NCI-H82 treated with DMSO at 0.1 percent for 48 hours (cell line): ENCODE results near the gene MARK1.
"Not testable (repeated sequence)": the region's sequence is repeated elsewhere in the genome, so short reads cannot be mapped to it uniquely, and the experiment has no call there.

Experiments
- DNase-seq: peaks from one replicate; lab custom pipeline; 2025; ENCODE audit not compliant: unreplicated experiment; lab: John Stamatoyannopoulos, UW

The MARK1 gene

DNA sequence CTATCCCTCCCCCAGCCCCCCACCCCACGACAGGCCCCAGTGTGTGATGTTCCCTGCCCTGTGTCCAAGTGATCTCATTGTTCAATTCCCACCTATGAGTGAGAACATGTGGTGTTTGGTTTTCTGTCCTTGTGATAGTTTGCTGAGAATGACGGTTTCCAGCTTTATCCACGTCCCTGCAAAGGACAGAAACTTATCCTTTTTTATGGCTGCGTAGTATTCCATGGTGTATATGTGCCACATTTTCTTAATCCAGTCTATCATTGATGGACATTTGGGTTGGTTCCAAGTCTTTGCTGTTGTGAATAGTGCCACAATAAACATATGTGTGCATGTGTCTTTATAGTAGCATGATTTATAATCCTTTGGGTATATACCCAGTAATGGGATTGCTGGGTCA, 77.7 kb downstream of the MARK1 start:
- DNase-seq: not testable (repeated sequence)

DNA sequence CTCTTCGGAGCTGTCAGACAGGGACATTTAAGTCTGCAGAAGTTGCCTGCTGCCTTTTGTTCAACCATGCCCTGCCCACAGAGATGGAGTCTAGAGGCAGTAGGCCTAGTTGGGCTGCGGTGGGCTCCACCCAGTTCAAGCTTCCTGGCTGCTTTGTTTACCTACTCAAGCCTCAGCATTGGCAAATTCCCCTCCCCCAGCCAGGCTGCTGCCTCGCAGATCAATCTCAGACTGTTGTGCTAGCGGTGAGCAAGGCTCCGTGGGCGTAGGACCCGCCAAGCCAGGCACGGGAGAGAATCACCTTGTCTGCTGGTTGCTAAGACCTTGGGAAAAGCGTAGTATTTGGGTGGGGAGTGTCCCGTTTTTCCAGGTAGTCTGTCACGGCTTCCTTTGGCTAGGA, 83.2 kb downstream of the MARK1 start:
- not testable (repeated sequence) for DNase-seq

DNA sequence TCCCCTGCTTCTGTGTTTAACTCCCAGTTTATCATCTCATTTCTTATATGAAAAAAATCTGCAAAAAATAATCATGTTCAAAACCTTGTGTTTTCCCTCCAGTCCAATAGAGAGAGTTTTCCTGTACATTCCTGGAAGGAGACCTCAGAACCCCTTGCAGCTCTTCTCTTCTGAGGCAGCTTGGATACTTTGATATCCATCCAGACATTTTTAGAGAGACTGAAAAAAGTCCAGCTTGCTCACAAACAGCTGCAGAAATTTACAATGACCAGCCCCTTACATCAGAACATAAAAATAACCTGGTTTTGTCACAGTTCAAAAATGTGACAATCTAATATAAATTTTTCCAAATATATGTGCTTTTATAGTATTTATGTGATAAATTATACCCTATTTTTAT, 88.9 kb downstream of the MARK1 start:
- no peak for DNase-seq

DNA sequence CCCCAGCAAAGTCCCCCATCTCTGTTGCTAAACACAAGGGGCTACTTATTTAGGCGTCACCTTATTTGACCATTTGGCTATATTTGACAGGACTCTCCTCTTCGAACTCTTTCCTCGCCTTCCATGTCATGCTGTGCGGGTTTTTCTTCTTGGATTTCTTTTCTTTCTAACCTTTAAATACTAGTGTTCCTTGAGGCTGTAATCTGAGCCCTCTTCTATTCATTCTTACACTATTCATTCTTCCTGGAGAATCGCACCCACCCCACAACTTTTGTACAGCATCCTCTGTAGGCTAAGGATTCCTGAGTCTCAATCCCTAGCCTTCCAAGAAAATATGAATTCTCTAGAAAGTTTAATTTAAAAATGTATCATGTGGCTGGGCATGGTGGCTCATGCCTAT, 100.5 kb downstream of the MARK1 start:
- no peak for DNase-seq

DNA sequence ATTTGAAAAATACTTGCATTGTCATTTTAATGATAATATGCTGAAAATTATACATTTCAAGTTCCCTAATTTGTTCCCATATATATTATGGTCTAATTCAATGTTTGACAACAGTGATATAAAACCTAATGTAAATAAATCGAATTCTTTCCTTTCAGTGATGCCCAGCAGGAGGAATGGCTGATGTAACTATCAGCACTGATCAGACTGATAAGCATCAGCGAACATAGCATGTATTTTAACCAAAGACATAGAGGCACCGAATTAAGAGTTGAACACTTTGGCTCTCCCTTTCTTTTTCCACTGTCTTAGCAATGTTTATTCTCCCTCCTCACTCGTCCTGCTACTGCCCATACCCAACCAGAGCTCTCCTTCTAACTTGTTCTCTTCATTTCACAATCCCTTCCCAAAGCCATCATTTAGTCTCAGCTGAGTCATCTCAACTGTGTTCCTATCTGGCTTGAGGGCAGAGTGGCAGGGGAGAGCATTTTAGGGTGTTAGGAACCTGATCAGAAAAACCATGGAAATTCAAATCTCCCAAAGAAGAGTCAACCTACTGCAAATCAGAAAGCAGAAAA, 103.4 kb downstream of the MARK1 start:
- DNase-seq: no peak

DNA sequence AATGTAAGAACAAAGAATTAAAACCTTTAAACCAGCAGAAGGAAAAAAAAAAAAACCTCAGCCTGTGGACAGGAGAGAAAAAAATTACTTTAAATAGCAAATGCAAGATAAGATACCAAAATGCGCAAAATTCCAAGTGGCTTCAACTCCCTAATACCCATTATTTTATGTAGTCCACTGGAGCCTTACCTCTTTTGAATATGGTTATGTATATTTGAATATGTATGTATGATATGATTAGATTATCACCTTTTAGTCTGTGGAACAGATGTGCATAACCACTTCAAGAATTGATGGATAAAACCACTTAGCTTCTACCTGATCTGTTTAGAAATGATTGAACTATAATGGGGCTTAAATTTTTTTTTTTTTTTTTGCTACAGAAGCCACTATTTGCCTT, 109.8 kb downstream of the MARK1 start:
- no peak for DNase-seq

DNA sequence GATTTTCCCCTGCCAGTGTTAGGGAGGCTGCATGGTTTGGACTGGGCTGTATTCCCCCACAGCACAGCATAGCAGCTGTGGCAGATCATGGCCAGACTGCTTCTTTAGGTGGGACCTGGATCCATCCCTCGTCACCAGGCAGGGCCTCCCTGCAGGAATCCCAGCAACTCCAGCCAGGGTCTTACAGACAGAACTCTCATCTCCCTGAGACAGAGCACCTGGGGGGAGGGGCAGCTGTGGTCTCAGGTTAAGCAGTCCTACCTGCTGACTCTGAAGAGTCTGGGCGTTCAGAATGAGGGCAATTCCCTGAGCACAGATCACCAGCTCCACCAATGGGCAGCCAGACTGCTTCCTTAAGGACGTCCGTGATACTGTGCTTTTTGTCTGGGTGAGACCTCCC, 114.3 kb downstream of the MARK1 start:
- DNase-seq: no peak

DNA sequence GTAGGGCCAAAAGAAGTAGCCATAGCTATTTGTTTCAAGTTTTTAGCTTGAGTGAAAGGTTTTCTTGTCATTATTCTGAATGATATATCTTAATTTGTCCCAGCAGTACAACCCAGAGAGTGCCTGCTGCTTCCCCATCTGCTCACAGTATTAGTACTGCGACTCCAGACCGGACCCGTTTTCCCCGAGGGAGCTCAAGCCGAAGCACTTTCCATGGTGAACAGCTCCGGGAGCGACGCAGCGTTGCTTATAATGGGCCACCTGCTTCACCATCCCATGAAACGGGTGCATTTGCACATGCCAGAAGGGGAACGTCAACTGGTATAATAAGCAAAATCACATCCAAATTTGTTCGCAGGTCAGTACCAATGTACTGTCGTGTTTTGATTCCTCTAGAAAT, 125.1 kb downstream of the MARK1 start:
- peak; percentile 39 for DNase-seq

DNA sequence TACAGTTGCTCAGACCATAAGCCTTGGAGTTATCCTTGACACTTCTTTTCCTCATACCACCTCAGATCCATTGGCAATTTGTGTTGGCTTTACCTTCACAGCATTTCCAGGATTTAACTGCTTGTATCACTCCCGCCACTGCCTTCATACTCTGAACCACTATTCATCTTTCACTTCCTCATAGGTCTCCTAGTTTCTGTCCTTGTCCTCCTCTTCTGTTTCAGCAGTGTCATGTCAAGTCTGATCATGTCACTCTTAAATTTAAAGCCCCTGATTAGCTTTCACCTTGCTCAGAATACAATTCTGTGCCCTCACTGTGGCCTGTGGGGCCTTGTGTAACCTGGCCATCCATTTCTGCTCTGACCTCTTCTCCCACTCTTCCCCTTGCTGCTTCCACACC, 127.6 kb downstream of the MARK1 start:
- DNase-seq: no peak

DNA sequence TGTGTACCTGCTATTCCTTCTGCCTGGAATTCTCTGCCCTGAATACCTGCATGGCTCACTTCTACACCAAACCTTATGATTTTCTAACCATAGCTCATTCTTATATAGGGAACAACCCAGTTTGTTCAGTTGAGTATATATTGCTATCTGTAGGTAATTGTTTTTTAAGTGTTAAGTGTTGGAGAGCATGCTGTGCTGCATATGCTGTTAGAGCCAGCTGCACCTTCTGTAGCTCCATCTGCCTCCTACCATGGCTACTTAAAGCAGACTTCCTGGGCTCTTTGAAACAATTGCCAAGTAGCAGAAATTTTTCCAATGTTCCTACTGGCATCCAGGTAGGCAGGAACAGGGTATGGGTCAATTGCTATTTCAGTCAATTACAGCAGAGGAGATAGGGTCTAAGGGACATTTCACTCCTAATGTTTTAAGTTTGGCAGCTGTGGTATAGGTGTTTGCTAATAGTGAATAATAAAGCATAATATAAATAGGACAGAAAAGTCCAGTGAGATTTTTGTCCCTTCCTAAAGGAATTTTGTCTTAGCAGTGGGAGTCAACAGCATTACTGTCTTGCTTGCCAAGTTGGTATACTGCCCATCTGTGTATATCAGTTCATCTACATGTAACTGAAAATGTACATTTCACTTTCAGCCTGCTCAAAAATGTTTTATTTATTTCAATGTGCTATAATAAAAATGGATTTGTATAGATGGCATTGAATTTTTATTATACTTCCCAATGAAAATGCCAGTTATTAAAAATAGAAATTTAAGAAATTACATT, 128.2 kb downstream of the MARK1 start:
- no peak for DNase-seq

DNA sequence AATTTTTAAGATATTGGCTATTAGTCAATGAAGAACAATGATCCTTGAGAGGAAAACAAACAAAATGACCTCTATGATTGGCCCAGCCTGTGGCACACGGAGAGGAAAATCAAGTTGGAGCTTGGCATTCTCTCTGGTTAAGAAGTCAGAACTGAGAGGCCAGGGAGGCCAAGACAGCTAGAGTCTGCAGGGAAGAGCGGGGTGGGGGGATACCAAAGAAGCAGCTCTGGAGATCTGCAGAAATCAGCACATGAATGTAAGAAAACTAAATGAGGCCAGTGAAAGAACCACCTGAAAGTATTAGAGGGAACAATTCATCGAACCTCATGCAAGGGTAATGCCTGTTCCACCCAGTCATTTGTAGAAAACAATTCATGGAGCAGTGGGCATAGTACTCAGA, 138.4 kb downstream of the MARK1 start:
- DNase-seq: no peak

DNA sequence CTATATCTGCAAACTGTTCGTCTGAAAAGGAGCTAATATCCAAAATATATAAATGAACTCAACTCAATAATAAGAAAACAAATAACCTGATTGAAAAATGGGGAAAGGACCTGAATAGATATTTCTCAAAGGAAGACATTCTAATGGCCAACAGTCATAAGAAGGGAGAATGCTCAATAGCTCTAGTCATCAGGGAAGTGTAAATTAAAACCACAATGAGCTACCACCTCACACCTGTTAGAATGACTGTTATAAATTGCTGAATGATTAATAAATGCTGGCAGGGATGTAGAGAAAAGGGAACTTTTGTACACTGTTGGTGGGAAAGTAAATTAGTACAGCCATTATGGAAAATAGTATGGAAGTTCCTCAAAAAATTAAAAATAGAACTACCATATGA, 141.1 kb downstream of the MARK1 start:
- peak; percentile 1 for DNase-seq

DNA sequence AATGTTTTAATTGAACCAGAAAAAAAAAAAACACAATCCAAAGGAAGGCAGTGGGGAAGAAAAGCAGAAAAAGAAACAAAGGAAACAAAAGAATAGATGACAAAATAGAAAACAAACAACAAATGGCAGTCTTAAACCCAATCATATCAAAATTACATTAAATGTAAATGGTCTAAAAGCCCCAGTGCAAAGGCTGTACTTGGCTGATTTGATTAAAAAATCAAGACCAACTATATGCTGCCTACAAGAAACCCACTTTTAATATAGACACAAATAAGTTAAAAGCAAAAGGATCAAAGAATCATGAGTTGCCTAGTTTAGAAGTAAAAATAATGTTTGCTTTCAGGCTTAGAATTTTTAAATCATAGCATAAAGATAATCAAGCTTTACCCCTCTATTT, 142.4 kb downstream of the MARK1 start:
- DNase-seq: no peak

DNA sequence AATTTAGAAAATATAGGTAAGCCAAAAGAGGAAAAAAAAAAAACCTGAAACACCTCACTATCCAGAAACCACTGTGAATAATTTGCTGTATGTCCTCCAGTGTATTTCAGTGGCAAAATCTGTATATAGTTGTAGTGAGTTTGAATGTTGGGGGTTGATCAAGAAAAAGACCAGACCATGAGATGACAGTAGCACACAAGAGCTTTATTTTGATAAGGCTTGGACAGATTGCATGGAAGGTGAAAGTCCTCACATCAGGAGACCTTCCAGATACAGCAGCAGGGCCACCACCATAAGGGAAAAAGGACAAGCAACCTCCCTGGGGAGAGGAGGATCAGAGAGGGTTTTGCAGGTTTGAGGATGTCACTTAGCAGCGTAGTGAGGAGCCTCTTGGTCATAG, 146.0 kb downstream of the MARK1 start:
- no peak for DNase-seq

DNA sequence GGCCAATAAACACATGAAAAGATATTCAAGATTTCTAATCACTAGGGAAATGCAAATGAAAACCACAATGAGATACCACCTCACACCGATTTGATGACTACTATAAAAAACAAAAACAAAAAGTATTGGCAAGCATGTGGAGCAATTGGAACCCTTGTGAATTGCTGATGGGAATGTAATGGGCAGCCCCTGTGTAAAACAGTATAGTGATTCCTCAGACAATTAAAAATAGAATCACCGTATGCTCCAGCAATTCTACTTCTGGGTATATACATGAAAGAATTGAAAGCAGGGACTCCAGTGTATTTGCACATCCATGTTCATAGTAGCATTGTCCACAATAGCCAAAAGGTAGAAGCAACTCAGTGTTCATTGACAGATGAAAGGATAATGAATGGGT, 149.3 kb downstream of the MARK1 start:
- no peak for DNase-seq

DNA sequence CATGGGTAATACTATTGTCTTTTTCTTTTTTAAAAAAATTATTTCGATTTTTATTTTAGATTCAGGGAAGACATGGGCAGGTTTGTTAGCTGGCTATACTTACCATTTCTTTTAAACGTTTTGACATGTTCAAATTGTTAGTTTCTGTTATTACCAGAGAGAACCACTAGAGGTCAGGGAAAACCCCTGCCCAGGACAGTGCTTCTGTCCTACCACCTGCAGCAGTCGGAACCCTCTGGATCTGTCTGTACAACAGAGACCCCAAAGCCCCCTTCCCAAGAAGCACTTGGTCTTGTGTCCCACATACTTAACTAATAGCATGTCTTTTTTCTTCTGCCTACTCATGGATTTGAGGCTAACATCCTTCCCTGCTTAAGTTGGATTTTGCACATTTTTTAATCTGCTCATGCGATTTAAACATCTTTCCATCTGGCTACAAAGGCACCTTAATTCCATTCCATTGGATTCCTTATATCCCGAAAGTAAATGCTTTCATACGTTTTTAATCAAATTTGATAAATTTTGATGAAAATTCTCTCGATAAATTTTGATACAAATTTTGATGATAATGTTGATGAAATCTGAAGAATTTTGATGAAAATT, 152.2 kb downstream of the MARK1 start:
- DNase-seq: peak; percentile 74

DNA sequence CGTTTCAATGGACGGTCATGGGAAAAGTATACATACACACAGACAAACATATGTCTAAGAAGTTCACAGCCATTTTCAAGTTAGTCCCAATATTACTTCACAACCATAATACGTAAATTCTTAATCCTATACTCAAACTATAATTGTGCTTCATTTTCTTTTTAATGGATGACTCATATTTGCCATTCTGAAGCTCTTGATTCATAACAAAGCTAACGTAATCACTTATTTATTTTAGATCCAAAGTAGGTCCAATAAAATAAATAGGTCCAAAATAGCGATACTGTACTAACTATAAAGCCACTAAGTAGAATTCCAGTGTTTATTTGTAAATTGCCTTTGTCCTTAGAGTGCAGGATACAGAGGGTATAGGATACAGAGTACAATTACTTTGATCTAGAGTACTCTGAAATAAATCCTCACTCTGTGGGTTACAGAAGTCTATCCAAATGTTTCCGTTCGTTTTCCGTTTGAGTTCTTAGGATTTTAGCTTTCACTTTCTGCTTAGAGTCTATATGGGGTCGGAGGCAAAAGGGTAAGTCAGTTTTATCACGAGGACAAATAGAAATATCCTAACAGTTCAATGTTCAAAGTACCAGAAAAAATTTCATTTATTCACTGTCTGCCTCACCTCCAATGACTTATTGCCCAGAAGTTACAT, 153.4 kb downstream of the MARK1 start:
- DNase-seq: no peak

DNA sequence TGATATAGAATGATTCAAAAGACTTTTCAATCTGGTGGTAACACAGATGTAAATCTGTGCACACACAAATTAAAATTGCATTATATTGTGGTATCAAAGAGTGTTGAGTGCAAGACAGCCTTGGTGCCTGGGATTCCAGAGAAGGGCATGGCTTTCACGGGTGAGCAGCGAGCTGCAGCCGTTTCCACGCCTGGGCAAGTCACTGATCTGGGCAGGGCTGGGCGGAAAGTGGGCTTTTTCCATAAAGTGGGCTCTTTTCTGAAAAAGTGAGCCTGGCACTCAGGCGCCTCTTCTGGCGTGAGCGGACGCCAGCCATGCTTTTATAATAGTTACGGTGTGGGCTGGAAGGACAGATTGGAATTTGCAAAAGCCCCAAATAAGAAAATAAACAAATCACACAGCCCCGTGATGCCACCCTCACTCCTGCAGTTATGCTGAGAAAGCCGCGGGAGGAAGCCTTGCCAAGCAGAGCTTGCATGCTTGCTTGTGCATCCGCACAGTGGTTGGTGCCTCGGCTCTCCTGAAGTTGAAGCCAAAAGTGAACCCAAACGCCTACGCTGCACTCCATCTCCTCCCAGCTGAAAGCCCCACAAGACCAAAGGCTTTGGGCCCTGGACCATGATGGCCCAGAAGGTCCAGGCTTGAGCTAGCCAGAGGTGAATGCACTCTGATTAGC, 155.1 kb downstream of the MARK1 start:
- DNase-seq: no peak

DNA sequence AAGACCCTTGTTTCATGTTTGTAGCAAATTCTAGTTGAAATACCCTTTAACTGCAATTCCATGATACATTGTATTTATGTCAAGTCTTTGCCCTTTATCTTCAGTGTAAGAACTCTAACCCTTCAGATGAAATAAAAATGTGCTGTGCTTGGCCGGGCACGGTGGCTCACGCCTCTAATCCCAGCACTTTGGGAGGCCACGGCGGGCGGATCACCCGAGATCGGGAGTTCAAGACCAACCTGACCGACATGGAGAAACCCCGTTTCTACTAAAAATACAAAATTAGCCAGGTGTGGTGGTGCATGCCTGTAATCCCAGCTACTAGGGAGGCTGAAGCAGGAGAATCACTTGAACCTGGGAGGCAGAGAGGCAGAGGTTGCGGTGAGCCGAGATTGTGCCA, 155.8 kb downstream of the MARK1 start:
- DNase-seq: not testable (repeated sequence)

DNA sequence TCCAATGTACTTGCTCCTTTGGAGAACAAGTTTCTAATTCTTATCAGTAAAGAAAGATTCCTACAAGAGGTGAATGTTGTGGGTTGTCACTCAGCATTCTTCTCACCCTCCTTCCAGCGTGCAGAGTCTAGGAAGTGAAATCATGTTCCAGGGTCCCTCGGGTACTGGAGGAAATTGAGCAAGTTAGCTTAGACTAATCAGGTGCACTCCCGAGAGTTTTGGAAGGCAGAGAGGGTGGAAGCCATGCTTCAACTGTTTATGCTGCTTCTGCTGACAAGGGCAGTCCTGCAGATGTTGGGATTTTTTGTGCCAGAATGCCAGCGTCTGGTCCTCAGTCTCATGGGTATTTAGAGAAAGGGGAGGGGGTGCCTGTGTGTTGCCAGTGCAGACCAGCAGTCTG, 157.0 kb downstream of the MARK1 start:
- DNase-seq: no peak

DNA sequence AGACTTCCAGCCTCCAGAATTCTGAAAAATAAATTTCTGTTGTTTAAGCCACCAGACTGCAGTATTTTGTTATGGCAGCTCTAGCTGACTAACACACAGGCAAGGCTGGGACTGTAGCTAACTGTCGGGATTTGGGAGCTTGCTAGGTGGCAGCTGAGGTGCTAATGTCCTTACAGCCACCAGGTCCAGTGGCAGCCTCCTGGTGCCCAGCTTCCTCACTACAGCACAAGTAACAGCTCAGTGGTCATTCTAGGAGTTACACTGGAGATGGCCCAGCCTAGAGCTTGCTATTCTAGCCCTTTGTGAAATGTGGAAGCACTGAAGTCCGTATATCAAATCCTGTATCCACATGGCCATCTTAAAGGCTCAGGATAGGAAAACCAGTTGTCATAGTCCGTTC, 157.9 kb downstream of the MARK1 start:
- DNase-seq: no peak

DNA sequence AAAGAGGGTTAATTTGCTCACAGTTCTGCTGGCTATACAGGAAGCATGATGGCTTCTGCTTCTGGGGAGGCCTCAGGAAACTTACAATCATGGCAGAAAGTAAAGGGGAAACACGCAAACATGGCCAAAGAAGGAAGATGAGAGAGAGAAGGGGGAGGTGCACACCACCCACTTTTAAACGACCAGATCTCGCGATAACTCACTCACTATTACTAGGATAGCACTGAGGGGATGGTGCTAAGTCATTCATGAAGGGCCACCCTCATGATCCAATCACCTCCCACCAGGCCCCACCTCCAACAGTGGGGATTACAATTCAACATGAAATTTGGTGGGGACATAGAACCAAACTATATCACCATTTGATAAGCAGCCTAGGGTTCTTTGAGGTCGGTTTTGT, 159.9 kb downstream of the MARK1 start:
- no peak for DNase-seq
